SU-DHL-6 (cell line): ENCODE data around the gene SPRR5.

Experiments
- CTCF ChIP-seq: fragments of 200-600 bp; sonication (generic); IDR thresholded peaks from one replicate; pipeline ENCODE4 v1.5.1; 2017; ENCODE audit warnings: antibody characterized with exemption, mild to moderate bottlenecking, low read length, moderate library complexity; ENCODE audit not compliant: insufficient read depth, poor library complexity, severe bottlenecking
- EZH2phosphoT487 ChIP-seq: fragments of 200-600 bp; sonication (generic), shearing (Covaris generic); conservative IDR thresholded peaks from 2 replicates; pipeline ENCODE4 v1.6.1; 2018; ENCODE audit warnings: mild to moderate bottlenecking, antibody characterized with exemption, low read length, moderate library complexity, mixed read lengths

- TF ChIP-seq CTCF (no peak), EZH2phosphoT487 (no peak)
These were observed 12.9 kb downstream of the SPRR5 start for GRCh38 chr1:152959801-152960451.
